ENCODE results near the gene PLAU.

DNA sequence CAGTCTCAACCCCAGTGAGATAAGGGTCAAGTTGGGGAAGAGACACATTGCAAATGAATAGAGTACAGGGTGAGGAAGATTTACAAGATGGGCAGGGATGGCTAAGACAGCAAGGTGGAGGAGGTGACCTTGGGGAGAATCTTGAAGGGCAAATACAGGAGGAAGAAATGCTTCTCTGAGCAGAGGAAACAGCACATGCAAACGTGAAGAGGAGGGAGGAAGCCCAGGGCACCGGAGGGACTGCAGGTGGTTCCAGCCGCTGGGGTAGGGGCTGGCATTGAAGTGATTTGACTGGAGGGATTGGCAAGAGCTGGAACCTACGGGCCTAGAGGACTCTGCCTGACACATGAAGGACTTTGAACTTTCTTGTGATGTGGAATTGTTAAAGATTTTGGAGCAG lies 14.6 kb downstream of the PLAU start:
- TF ChIP-seq CEBPB (IDR thresholded peaks at IDR 0.05; ENCODE audit: borderline replicate concordance, low read depth, low read length) (no peak), CTCF (CRISPR knock-in tag; IDR thresholded peaks at IDR 0.05) (no peak), ZNF501 (CRISPR knock-in tag; IDR thresholded peaks at IDR 0.05) (no peak), RAD21 (CRISPR knock-in tag; IDR thresholded peaks at IDR 0.05) (no peak), POLR2A (IDR thresholded peaks at IDR 0.05; ENCODE audit: insufficient read depth in 1 of 2, low read depth in 2 of 2, low read length in 2 of 2) (no peak), EZH2 (conservative IDR thresholded peaks at IDR 0.05; ENCODE audit: low read depth, low read length) (no peak), NCOA5 (CRISPR knock-in tag; IDR thresholded peaks at IDR 0.05) (no peak), NFATC3 (CRISPR knock-in tag; IDR thresholded peaks at IDR 0.05) (no peak), JUN (CRISPR knock-in tag; IDR thresholded peaks at IDR 0.05) (no peak)
